Uterus (tissue), 4 donors: Measurements from ENCODE around the gene SELENOV. TPM values are rescaled to one million over a fixed set of nuclear protein-coding genes. Genes with fewer than 3 reads are reported as not detected.

ENCODE experiments used
- DNase-seq, 2 donors: peaks; one replicate each; pipeline ENCODE4 v3.0.0-alpha.2; 2019 to 2020
- H3K27ac ChIP-seq, 2 donors: fragments of 200-600 bp; sonication (generic); 1 replicate in 1 of 2; 2 replicates in 1 of 2; pipeline ENCODE4 v1.5.1; 2016 to 2018
- H3K27me3 ChIP-seq, 2 donors: fragments of 200-600 bp; sonication (generic); one replicate each; pipeline ENCODE4 v1.5.1; 2018 to 2019; ENCODE audit warnings: control low read depth in 1 of 2
- H3K36me3 ChIP-seq, 2 donors: fragments of 200-600 bp; sonication (generic); one replicate each; pipeline ENCODE4 v1.5.1; 2019; ENCODE audit warnings: control low read depth in 1 of 2
- H3K4me1 ChIP-seq, 2 donors: fragments of 200-600 bp; sonication (generic); one replicate each; pipeline ENCODE4 v1.5.1; 2018 to 2019; ENCODE audit warnings: control low read depth in 1 of 2
- H3K4me3 ChIP-seq, 2 donors: fragments of 200-600 bp; sonication (generic); 1 replicate in 1 of 2; 2 replicates in 1 of 2; pipeline ENCODE4 v1.5.1; 2018 to 2019; ENCODE audit warnings: mild to moderate bottlenecking in 1 of 2
- H3K9me3 ChIP-seq, 2 donors: fragments of 200-600 bp; sonication (generic); one replicate each; pipeline ENCODE4 v1.5.1; 2019; ENCODE audit warnings: control low read depth in 1 of 2
- POLR2A ChIP-seq, 2 donors: fragments of 450-650 bp; IDR thresholded peaks; one replicate each; pipeline ENCODE4 v1.6.1; 2016; ENCODE audit warnings: antibody characterized with exemption in 2 of 2, mild to moderate bottlenecking in 1 of 2, moderate library complexity in 1 of 2
- intact Hi-C: fragments of 100-400 bp; cut with DNase I; formaldehyde crosslinking; loops from one replicate; pipeline ENCODE4 v1.15.1; 2023; ENCODE audit warnings: low total_unique reads
- total RNA-seq, 4 donors: library from RNA; depleted of rRNA in 3 of 4; stranded (reverse); fragments of >200 nt in 3 of 4; gene quantifications; one replicate each; pipeline versions ENCODE4 v1.1.0 to v1.2.4, GENCODE V29; 2014 to 2023
- TF ChIP-seq, protein P1 (sequence below), 4 experiments: fragments of 200-600 bp in 2 of 4; fragments of 450-650 bp in 2 of 4; sonication (generic) in 2 of 4; IDR thresholded peaks; one replicate each; pipeline ENCODE4 v1.5.1; 2016 to 2019; ENCODE audit warnings: antibody characterized with exemption in 4 of 4, mild to moderate bottlenecking in 2 of 4, moderate library complexity in 1 of 4
- donor health status: DM: yes; HTN: yes; CAD: no.

The SELENOV gene
- total RNA-seq, 4 donors from 2014 or later = 0.41 TPM; not detected in 3

DNA sequence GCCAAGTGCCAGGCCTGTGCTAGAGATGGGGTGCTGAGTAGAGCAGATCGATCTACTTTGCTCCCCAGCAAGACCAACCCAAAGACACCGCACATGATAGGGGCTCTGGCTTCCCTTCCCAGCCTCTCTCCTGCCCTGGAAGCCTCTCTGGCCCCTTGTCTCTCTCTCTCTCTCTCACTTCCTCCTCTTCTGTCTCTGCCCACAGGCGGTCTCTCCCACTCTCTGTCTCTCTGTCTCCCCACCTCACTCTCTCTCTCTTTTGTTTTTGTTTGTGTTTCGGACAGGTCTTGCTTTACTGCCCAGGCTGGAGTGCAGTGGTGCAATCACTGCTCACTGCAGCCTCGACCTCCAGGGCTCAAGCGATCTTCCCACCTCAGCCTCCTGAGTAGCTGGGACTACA, 1.3 kb downstream of the SELENOV start:
- peaks cover 11 to 28% of the 10 kb centered on the region in 2 donors for H3K27me3 ChIP-seq
- no peak overlapping the region for H3K27ac ChIP-seq
- no peaks in the 10 kb centered on the region for H3K36me3 ChIP-seq
- no peak overlapping the region for H3K4me3 ChIP-seq
- H3K9me3 ChIP-seq = no peaks in the 10 kb centered on the region
- no peak for TF ChIP-seq POLR2A (IDR thresholded peaks at IDR 0.05)
- TF ChIP-seq, protein P1, sequence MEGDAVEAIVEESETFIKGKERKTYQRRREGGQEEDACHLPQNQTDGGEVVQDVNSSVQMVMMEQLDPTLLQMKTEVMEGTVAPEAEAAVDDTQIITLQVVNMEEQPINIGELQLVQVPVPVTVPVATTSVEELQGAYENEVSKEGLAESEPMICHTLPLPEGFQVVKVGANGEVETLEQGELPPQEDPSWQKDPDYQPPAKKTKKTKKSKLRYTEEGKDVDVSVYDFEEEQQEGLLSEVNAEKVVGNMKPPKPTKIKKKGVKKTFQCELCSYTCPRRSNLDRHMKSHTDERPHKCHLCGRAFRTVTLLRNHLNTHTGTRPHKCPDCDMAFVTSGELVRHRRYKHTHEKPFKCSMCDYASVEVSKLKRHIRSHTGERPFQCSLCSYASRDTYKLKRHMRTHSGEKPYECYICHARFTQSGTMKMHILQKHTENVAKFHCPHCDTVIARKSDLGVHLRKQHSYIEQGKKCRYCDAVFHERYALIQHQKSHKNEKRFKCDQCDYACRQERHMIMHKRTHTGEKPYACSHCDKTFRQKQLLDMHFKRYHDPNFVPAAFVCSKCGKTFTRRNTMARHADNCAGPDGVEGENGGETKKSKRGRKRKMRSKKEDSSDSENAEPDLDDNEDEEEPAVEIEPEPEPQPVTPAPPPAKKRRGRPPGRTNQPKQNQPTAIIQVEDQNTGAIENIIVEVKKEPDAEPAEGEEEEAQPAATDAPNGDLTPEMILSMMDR (IDR thresholded peaks at IDR 0.05) = no peak
- no peak for DNase-seq
- intact Hi-C loops = no loop called here
- peaks cover 0 to 10% of the 10 kb centered on the region in 2 donors for H3K4me1 ChIP-seq

DNA sequence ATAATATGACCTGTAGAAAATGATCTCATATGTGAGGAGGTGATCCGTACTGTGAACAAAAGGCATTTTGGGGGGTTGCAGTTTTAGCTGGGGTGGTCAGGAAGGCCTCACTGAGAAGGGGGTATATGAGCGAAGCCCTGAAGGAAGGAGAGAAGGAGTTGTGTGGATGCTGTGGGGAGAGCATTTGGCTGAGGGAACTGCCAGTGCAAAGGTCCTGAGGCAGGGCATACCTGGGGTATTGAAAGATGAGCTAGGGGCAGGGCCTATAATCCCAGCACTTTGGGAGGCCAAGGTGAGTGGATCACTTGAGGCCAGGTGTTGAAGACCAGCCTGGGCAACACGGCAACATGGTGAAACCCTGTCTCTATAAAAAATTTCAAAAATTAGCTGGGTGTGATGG, 2.5 kb downstream of the SELENOV start:
- intact Hi-C loops = no loop called here

DNA sequence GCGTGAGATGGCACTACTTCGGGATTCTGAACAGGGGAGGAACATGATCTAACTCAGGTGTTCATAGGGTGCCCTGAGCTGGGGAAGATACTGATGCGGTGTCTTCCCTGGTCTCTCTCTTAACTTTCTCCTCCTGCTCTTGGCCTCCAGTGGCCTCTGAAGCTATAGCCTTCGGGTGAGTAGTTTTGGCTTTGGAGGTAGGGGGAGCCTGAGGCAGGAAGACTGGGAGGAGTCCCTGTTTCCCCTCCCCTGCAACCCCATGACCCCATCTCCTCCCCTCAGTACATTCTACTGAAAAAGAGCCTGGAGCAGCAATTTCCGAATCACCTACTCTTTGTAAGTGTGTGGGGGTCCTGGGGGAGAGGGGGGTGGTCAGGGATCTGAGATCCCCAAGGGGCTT, 3.5 kb downstream of the SELENOV start:
- H3K9me3 ChIP-seq = no peaks in the 10 kb centered on the region
- TF ChIP-seq, protein P1 (IDR thresholded peaks at IDR 0.05) = no peak
- no peak for TF ChIP-seq POLR2A (IDR thresholded peaks at IDR 0.05)
- H3K36me3 ChIP-seq = no peaks in the 10 kb centered on the region
- no peak for DNase-seq
- H3K4me3 ChIP-seq = no peak overlapping the region
- peaks cover 0 to 10% of the 10 kb centered on the region in 2 donors for H3K4me1 ChIP-seq
- H3K27me3 ChIP-seq = peaks cover 11 to 22% of the 10 kb centered on the region in 2 donors
- intact Hi-C loops = no loop called here
- no peak overlapping the region for H3K27ac ChIP-seq

More for the DNA sequence above, 2.5 kb downstream of the SELENOV start:
- no peak for DNase-seq
- H3K4me1 ChIP-seq = peaks cover 0 to 10% of the 10 kb centered on the region in 2 donors
- peaks cover 11 to 27% of the 10 kb centered on the region in 2 donors for H3K27me3 ChIP-seq
- no peaks in the 10 kb centered on the region for H3K9me3 ChIP-seq
- TF ChIP-seq, protein P1 (IDR thresholded peaks at IDR 0.05) = no peak
- no peak for TF ChIP-seq POLR2A (IDR thresholded peaks at IDR 0.05)
- H3K27ac ChIP-seq = no peak overlapping the region
- no peak overlapping the region for H3K4me3 ChIP-seq
- H3K36me3 ChIP-seq = no peaks in the 10 kb centered on the region

DNA sequence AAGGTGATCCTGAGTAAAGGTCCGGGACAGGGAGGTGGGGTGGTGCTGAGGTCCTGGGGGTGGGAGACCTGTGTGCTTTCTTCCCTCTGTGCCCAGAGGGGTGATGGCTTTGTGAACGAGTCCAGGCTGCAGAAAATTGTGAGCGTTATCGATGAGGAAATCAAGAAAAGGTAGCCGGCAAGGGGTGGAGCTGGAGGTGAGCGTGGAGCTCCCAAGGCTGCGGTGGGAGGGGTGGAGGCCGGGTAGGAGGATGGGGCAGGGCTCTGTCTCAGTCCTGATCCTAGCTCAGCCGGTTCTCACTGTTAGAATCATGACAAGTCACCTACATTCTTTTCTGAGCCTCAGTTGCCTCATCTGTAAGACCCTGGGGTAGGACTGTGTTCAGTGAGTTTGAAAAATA, 4.0 kb downstream of the SELENOV start:
- peaks cover 10 to 22% of the 10 kb centered on the region in 2 donors for H3K27me3 ChIP-seq
- intact Hi-C loops = no loop called here
- TF ChIP-seq, protein P1 (IDR thresholded peaks at IDR 0.05) = no peak
- no peak for TF ChIP-seq POLR2A (IDR thresholded peaks at IDR 0.05)
- no peaks in the 10 kb centered on the region for H3K36me3 ChIP-seq
- H3K27ac ChIP-seq = no peak overlapping the region
- peaks cover 0 to 10% of the 10 kb centered on the region in 2 donors for H3K4me1 ChIP-seq
- DNase-seq = no peak
- H3K4me3 ChIP-seq = no peak overlapping the region
- no peaks in the 10 kb centered on the region for H3K9me3 ChIP-seq

DNA sequence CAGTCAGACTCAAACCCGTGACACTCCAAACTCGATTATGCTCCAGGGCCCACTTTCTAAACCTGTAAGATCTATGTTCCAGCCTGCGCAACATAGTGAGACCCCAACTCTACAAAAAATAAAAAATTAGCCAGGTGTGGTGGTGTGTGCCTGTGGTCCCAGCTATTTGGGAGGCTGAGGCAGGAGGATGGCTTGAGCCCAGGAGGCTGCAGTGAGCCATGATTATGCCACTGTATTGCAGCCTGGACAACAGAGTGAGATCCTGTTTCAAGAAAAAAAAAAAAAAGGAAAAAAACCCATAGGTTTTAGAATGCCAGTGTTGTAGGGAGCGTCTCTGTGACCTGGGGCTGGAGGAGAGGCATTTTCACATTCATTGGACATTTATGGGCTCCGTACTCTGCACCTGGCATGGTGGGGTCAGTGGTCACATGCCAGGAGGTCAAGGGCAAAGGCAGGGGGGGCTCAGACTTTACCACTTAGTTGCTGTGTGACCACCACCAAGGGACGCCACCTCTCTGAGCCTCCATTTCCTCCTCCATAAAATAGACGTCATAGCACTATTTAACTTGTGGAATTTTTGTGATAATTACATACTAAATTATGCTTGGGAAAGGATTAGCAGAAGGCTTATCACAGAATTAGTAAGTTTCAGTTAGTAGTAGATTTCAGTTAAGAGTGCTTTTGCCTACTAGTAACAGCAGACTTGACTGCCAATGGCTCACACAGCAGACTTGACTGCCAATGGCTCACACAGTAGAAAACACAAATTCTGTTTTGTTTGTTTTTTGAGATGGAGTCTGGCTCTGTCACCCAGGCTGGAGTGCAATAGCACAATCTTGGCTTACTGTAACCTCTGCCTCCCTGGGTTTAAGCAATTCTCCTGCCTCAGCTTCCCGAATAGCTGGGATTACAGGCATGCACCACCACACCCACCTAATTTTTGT, 5.9 kb downstream of the SELENOV start:
- intact Hi-C loops = no loop called here

More for the DNA sequence above, 5.9 kb downstream of the SELENOV start:
- Histone ChIP-seq H3K9me3 (no peaks in the 10 kb centered on the region), H3K27me3 (peaks cover 0 to 5% of the 10 kb centered on the region in 2 donors), H3K36me3 (no peaks in the 10 kb centered on the region), H3K4me1 (no peaks in the 10 kb centered on the region), H3K27ac (no peak overlapping the region), H3K4me3 (no peak overlapping the region)
- DNase-seq = no peak
- no peak for TF ChIP-seq POLR2A (IDR thresholded peaks at IDR 0.05)
- TF ChIP-seq, protein P1 (IDR thresholded peaks at IDR 0.05) = no peak
